Stimulated activated CD8-positive, alpha-beta memory T cell treated with anti-CD3 and anti-CD28 coated beads, Interleukin-7, amount 100 ng/mL, for 4 hours (primary cell): ENCODE results near the gene DCLK2.

Source experiments
- DNase-seq, 2 donors: peaks; one replicate each; pipeline ENCODE4 v3.0.0-alpha.2; 2020; ENCODE audit warnings: low read depth in 2 of 2

Gene DCLK2

GRCh38 chr4:150209140-150209829 is 131.0 kb downstream of the DCLK2 start:
- no peak for DNase-seq

- DNase-seq = no peak
These were observed 132.8 kb downstream of the DCLK2 start for GRCh38 chr4:150211016-150211415.

- no peak for DNase-seq
These were observed 133.7 kb downstream of the DCLK2 start for GRCh38 chr4:150211799-150212445.

GRCh38 chr4:150212485-150212884 is 134.2 kb downstream of the DCLK2 start:
- DNase-seq = no peak

GRCh38 chr4:150212927-150213326 is 134.7 kb downstream of the DCLK2 start:
- DNase-seq = no peak

- DNase-seq = no peak
These were observed 137.4 kb downstream of the DCLK2 start for GRCh38 chr4:150215601-150216000.

GRCh38 chr4:150216726-150217125 is 138.5 kb downstream of the DCLK2 start:
- no peak for DNase-seq

- no peak for DNase-seq
These were observed 138.9 kb downstream of the DCLK2 start for GRCh38 chr4:150217192-150217591.

GRCh38 chr4:150217808-150218207 is 139.6 kb downstream of the DCLK2 start:
- DNase-seq = no peak

GRCh38 chr4:150218447-150218846 is 140.2 kb downstream of the DCLK2 start:
- no peak for DNase-seq

- no peak for DNase-seq
These were observed 141.6 kb downstream of the DCLK2 start for GRCh38 chr4:150219841-150220240.

- no peak for DNase-seq
These were observed 146.8 kb downstream of the DCLK2 start for GRCh38 chr4:150224896-150225591.

- no peak for DNase-seq
These were observed 151.3 kb downstream of the DCLK2 start for GRCh38 chr4:150229520-150229919.

- DNase-seq = no peak
These were observed 152.3 kb downstream of the DCLK2 start for GRCh38 chr4:150230561-150230960.

GRCh38 chr4:150231107-150231770 is 153.0 kb downstream of the DCLK2 start:
- DNase-seq = no peak

GRCh38 chr4:150232029-150232428 is 153.8 kb downstream of the DCLK2 start:
- DNase-seq = no peak

- DNase-seq = no peak
These were observed 156.0 kb downstream of the DCLK2 start for GRCh38 chr4:150234246-150234645.

GRCh38 chr4:150235317-150235716 is 157.1 kb downstream of the DCLK2 start:
- DNase-seq = no peak

- no peak for DNase-seq
These were observed 157.6 kb downstream of the DCLK2 start for GRCh38 chr4:150235808-150236271.

- no peak for DNase-seq
These were observed 158.4 kb downstream of the DCLK2 start for GRCh38 chr4:150236626-150237025.

GRCh38 chr4:150237110-150237872 is 159.0 kb downstream of the DCLK2 start:
- no peak for DNase-seq

GRCh38 chr4:150238591-150238990 is 160.3 kb downstream of the DCLK2 start:
- no peak for DNase-seq
